8988T (cell line): ENCODE measurements around the gene ADAM11.
A peak's percentile ranks its signal among the peaks of the same experiment; 100 is the strongest.

ENCODE experiments used
- DNase-seq: peaks from one replicate; pipeline ENCODE4 v3.0.0; 2011

The ADAM11 gene

GRCh38 chr17:44776628-44777393 is 18.0 kb downstream of the ADAM11 start:
- no peak for DNase-seq

GRCh38 chr17:44777394-44778348 is 18.9 kb downstream of the ADAM11 start:
- DNase-seq = no peak

GRCh38 chr17:44778656-44779210 is 19.9 kb downstream of the ADAM11 start:
- DNase-seq = no peak

GRCh38 chr17:44779211-44780025 is 20.6 kb downstream of the ADAM11 start:
- peak; percentile 78 for DNase-seq

GRCh38 chr17:44780161-44780560 is 21.4 kb downstream of the ADAM11 start:
- no peak for DNase-seq

GRCh38 chr17:44780845-44781480 is 22.2 kb downstream of the ADAM11 start:
- no peak for DNase-seq

GRCh38 chr17:44781551-44782325 is 22.9 kb downstream of the ADAM11 start:
- no peak for DNase-seq

- no peak for DNase-seq
These were observed 23.6 kb downstream of the ADAM11 start for GRCh38 chr17:44782326-44782850.

- no peak for DNase-seq
These were observed 27.1 kb downstream of the ADAM11 start for GRCh38 chr17:44785921-44786320.

- DNase-seq = no peak
These were observed 27.8 kb downstream of the ADAM11 start for GRCh38 chr17:44786551-44787081.

GRCh38 chr17:44787271-44787940 is 28.6 kb downstream of the ADAM11 start:
- no peak for DNase-seq

GRCh38 chr17:44788139-44788538 is 29.4 kb downstream of the ADAM11 start:
- DNase-seq = no peak

GRCh38 chr17:44792276-44792675 is 33.5 kb downstream of the ADAM11 start:
- no peak for DNase-seq

GRCh38 chr17:44793885-44794842 is 35.4 kb downstream of the ADAM11 start:
- no peak for DNase-seq

GRCh38 chr17:44794851-44795413 is 36.1 kb downstream of the ADAM11 start:
- no peak for DNase-seq

- DNase-seq = no peak
These were observed 36.6 kb downstream of the ADAM11 start for GRCh38 chr17:44795421-44795820.

GRCh38 chr17:44795928-44796327 is 37.1 kb downstream of the ADAM11 start:
- no peak for DNase-seq

- DNase-seq = no peak
These were observed 37.9 kb downstream of the ADAM11 start for GRCh38 chr17:44796731-44797130.

GRCh38 chr17:44797802-44798201 is 39.0 kb downstream of the ADAM11 start:
- DNase-seq = no peak
